GM15510 (cell line): ENCODE results near the gene FAM193A.

Experiments used
- POLR2A ChIP-seq: IDR thresholded peaks from 3 replicates; pipeline ENCODE4 v1.6.1; 2011; ENCODE audit warnings: borderline replicate concordance; ENCODE audit not compliant: insufficient read length; ENCODE audit errors: extremely low read depth

FAM193A gene

DNA sequence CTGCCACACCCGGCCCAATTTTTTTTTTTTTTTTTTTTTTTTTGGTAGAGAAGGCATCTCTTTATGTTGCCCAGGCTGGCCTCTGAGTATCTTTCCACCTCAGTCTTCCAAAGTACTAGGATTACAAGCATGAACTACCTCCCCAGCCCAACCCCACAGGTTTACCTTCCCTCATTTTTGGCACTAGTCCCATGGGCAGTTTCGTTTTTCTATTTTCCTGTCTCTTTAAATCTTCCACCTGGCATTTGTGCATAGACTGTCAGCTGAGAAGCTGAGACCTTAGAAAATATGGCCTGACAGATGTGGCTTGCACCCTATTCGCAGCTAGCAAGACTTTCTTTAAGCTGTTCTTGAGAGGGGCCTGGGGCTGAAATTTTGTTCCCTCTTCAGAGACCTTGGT lies 191.8 kb downstream of the FAM193A start:
- TF ChIP-seq POLR2A: no peak

DNA sequence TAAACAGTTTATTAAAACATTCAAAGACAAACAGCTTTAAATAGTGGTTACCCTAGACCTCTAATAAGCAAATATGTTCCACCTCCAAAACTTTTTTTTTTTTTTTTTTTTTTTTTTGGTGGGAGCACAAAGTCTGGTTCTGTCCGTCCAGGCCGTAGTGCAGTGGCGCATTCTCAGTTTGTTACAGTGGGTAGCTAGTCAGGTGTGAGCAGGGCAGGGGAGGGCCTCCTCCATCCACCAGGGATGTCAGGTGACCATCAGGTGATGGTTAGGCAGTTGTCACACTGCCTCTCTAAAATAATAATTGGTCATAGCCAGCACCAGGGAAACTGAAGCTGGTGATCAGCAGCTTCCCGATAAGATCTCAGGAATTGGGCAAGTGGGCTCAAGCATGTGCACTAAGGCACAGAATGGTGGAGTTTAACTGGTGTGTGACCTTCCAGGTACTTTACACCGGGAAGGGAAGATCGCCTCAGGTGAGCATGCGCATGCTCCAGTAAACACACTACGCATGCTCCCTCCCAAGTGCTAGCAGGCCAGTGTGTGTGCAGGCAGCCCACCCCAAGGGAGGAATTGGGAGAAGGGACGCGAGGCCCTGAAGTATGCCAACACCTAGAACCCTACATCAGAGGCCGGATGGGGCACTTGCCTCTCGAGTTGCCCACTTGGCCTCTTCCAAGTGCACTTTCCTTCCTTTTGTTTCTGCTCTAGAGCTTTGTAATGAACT lies 192.5 kb downstream of the FAM193A start:
- no peak for TF ChIP-seq POLR2A

DNA sequence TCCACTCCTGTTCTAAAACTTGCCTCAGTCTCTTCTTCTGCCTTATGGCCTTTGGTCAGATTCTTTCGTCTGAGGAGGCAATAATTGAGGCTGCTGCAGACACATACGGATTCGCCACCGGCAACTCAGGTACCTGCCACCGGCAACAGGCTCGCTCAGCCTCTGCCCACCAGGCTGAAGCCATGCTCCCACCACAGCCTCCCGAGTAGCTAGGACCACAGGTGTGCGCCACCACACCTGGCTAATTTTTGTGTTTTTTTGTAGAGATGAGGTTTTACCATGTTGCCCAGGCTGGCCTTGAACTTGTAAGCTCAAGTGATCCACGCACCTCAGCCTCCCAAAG lies 193.1 kb downstream of the FAM193A start:
- no peak for TF ChIP-seq POLR2A

DNA sequence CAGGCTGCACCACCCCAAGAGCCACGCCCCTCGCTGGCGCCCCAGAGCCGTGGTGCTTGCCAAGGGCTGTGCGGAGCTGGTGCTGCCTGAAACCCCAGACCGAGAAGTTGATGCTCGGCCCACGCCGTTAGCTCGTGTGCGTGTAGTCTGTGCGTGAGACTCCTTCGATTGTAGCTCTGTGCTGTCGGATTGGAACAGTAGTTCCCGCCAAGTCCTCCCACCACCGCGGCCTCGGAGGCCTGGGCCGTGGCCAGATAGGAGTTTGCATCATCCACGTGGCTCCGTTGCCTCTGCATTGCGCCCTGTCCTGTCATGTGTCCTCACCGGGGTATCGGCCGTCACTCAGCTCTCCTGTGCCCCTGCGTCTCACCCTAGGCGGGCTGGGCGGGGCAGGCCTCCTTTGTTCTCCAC lies 195.5 kb downstream of the FAM193A start:
- TF ChIP-seq POLR2A: no peak

DNA sequence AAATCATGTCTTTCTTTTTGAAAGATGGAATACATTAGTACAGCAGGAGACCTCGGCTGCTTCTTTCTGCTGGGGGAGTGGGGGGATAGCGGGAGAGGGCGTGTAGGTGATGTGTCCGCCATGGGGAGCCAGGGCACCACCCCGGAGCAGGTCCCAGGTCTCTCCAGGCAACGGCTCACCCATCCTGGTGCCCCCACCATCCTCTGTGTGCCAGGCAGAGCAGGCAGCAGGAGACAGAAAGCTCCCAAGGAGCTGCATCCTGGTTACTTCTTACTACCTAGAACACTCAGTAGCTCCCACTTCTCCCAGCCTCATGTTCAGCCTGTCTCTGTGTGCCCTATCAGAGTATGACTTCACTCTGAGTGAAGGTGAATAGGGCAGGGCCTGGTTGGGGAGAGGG lies 196.1 kb downstream of the FAM193A start:
- no peak for TF ChIP-seq POLR2A

DNA sequence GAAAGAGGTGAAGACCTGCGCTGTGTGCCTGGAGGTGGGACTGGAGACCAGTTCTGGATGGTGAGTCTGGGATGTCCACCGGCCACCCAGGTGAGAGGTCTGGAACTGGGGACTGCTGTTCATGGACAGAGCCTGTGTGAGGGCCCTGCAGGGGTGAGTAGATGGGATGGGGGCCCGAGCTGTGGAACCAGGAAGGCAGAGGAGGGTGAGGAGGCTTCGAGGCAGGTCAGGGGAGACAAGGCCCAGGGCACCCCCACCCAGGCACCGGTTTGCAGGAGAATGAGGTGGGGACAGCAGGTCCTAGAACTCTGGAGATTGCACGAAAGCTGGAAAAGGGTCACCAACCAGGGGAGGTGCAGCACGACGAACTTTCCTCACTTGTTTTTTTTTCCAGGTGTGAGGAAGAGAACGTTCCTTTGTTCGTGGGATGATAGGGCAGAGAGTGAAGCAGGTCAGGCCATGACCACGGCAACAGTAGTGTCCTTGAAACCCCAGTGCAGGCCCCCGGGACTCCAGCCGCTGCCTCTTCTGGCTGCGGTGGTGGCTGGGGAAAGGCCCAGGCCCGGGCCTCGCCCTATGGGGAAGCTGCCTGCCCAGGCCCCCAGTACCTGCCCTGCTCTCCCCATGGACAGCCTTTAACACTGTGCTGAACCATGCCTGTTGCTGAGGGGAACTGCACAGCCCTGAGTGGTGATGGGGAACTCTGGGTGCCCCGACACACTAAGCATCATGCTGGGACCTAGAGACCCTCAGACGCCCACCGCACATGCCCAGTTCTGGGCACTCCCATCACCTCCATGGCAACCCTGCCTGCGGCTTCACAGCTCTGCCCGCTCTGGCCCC lies 196.8 kb downstream of the FAM193A start:
- no peak for TF ChIP-seq POLR2A

GRCh38 chr4:2733844-2734574 lies 197.6 kb downstream of the FAM193A start:
- no peak for TF ChIP-seq POLR2A

GRCh38 chr4:2734612-2735011 lies 198.2 kb downstream of the FAM193A start:
- TF ChIP-seq POLR2A: no peak

DNA sequence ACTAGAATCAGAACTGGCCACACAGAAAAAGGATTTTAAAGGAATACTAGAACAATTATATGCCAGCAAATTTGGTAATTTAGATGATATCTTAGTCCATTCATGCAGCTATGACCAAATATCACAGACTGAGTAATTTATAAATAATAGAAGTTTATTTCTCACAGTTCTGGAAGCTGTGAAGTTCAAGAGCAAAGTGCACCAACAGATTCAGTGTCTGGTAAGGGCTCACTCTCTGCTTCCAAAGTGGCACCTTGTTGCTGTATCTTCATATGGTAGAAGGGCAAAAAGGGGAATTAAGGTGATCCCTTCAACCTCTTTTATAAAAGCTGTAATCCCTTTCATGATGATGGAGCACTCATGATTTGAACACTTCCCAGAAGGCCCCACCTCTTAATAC lies 199.4 kb downstream of the FAM193A start:
- TF ChIP-seq POLR2A: no peak

DNA sequence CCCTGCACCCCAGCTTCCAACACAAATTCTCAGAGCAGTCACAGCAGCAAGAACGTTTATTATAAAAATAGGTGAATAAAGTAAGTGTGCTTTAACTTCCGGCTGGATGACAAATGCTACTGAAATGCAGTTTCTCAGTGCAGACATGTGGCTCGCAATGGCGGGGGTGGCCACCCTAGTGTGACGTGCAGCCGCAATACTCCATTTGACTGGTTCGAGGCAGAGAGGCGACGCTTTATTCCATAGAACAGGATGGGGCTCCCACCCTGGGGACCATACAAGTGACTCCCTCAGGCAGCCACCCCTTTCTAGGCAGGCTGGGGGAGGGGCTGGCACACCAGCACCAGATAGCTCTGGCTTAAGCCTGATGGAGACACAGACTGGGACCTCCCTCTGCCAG lies 205.2 kb downstream of the FAM193A start:
- no peak for TF ChIP-seq POLR2A

DNA sequence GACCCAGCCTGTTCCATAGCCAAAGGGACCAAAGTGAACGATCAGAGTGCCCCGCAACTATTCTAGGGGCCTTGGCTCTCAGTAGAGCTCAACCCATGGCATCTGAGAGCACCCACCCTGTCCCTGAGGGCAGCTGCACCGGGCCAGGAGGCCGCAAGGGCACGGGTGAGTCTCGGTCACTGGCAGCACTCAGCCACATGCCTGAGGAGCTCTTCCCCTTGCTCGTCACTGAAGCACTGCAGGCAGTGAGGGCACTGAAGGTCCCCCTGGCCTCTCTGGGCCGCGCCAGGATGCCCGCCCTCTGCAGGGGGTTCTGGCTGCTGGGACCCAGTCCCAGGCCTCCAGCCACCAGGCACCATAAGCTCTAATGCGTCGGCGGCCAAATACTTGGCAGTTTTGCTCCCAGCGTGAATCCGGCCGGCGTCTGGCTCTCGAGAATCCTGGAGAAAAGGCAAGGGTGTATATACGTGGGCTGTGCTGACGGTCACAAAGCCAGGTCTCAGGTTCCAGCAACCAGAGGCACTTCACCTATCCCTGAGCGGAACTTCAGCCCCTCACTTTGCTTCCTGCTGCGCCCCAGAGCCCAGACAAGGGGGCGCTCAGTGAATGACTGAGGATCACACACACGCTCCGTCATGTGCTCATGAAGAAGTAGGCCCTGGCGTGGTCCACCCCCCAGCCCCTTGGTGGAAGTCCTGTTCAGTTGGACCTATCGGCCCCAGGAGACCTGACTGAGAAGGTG lies 205.8 kb downstream of the FAM193A start:
- no peak for TF ChIP-seq POLR2A

DNA sequence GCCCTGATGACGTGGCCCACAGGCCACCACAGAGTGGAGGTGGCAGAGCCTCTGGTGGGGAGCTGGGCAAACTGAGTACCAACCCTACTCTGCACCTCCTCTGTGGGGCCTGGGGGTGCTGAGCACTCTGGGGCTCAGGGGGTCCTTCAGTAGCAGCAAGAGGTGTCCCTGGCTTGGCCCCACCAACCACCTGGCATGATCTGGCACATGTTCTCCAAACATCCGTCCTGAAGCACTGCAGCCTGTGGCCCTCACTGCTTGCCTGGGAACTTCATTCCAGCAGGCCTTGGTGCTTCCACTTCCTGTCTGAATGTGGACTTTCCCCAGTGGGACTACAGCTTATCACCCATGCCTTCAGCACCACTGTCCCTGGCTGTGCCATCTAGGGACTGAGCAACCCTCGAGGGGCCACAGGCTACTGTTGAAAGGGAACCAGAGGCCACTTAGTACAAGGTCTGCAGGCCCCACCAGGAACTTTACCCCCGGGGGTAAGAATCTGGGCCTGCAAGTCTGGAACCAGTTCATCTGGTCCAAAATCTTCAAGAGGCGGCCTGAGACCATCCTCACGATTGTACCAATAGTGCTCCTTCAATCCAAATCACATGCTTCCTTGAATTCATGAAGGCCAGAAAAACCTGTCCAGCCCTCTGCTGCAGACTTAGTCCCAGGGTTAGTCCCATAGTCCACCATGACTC lies 206.5 kb downstream of the FAM193A start:
- TF ChIP-seq POLR2A: no peak

GRCh38 chr4:2743518-2744445 lies 207.3 kb downstream of the FAM193A start:
- TF ChIP-seq POLR2A: no peak
